ENCODE results near the gene STX18. TPM values are rescaled to one million over a fixed set of nuclear protein-coding genes. Genes with fewer than 3 reads are reported as not detected.

Gene STX18
- total RNA-seq, 2 experiments from 2014 or later = 25.6 to 26.5 TPM

- H3K36me3 Mint-ChIP-seq = peaks cover 6% of the 10 kb centered on the region
- H3K27me3 Mint-ChIP-seq = no peaks in the 10 kb centered on the region
- no peak overlapping the region for H3K4me3 Mint-ChIP-seq
- no peak for ATAC-seq
- CTCF ChIA-PET = no interaction called here
- DNase-seq = no peak
- H3K27ac Mint-ChIP-seq = no peak overlapping the region
- peaks cover 10% of the 10 kb centered on the region for H3K4me1 Mint-ChIP-seq
- no peaks in the 10 kb centered on the region for H3K9me3 Mint-ChIP-seq (ENCODE audit: low read depth)
These were observed 120.5 kb downstream of the STX18 start for GRCh38 chr4:4421356-4421755.

- CTCF ChIA-PET = no interaction called here
- H3K9me3 Mint-ChIP-seq (ENCODE audit: low read depth) = no peaks in the 10 kb centered on the region
- no peak overlapping the region for H3K4me3 Mint-ChIP-seq
- H3K27me3 Mint-ChIP-seq = no peaks in the 10 kb centered on the region
- H3K36me3 Mint-ChIP-seq = peaks cover 8% of the 10 kb centered on the region
- no peak overlapping the region for H3K27ac Mint-ChIP-seq
- H3K4me1 Mint-ChIP-seq = peaks cover 10% of the 10 kb centered on the region
- DNase-seq = no peak
- no peak for ATAC-seq
These were observed 121.4 kb downstream of the STX18 start for GRCh38 chr4:4420421-4420820.

GRCh38 chr4:4419896-4420295 lies 122.0 kb downstream of the STX18 start:
- CTCF ChIA-PET = no interaction called here
- DNase-seq = no peak
- H3K36me3 Mint-ChIP-seq = peaks cover 8% of the 10 kb centered on the region
- H3K4me3 Mint-ChIP-seq = no peak overlapping the region
- no peak overlapping the region for H3K27ac Mint-ChIP-seq
- H3K9me3 Mint-ChIP-seq (ENCODE audit: low read depth) = no peaks in the 10 kb centered on the region
- ATAC-seq = no peak
- peaks cover 10% of the 10 kb centered on the region for H3K4me1 Mint-ChIP-seq
- no peaks in the 10 kb centered on the region for H3K27me3 Mint-ChIP-seq

GRCh38 chr4:4418676-4419390 lies 123.0 kb downstream of the STX18 start:
- Mint-ChIP-seq H3K27ac (peak overlapping the region; percentile 11), H3K27me3 (no peaks in the 10 kb centered on the region), H3K36me3 (peaks cover 9% of the 10 kb centered on the region), H3K4me3 (no peak overlapping the region), H3K4me1 (peaks cover 10% of the 10 kb centered on the region), H3K9me3 (ENCODE audit: low read depth) (no peaks in the 10 kb centered on the region)
- DNase-seq (no peak), ATAC-seq (no peak)
- CTCF ChIA-PET = no interaction called here

- no peaks in the 10 kb centered on the region for H3K27me3 Mint-ChIP-seq
- ATAC-seq (no peak), DNase-seq (no peak)
- peaks cover 9% of the 10 kb centered on the region for H3K36me3 Mint-ChIP-seq
- CTCF ChIA-PET = no interaction called here
- no peak overlapping the region for H3K27ac Mint-ChIP-seq
- no peak overlapping the region for H3K4me3 Mint-ChIP-seq
- H3K9me3 Mint-ChIP-seq (ENCODE audit: low read depth) = no peaks in the 10 kb centered on the region
- peaks cover 10% of the 10 kb centered on the region for H3K4me1 Mint-ChIP-seq
These were observed 124.0 kb downstream of the STX18 start for GRCh38 chr4:4417886-4418285.

- CTCF ChIA-PET = no interaction called here
- H3K36me3 Mint-ChIP-seq = peaks cover 9% of the 10 kb centered on the region
- ATAC-seq (no peak), DNase-seq (no peak)
- peaks cover 10% of the 10 kb centered on the region for H3K4me1 Mint-ChIP-seq
- no peak overlapping the region for H3K27ac Mint-ChIP-seq
- no peaks in the 10 kb centered on the region for H3K9me3 Mint-ChIP-seq (ENCODE audit: low read depth)
- H3K4me3 Mint-ChIP-seq = no peak overlapping the region
- H3K27me3 Mint-ChIP-seq = no peaks in the 10 kb centered on the region
These were observed 124.9 kb downstream of the STX18 start for GRCh38 chr4:4416981-4417380.

- H3K36me3 Mint-ChIP-seq = peaks cover 9% of the 10 kb centered on the region
- H3K27ac Mint-ChIP-seq = no peak overlapping the region
- CTCF ChIA-PET = no interaction called here
- H3K4me1 Mint-ChIP-seq = peaks cover 10% of the 10 kb centered on the region
- DNase-seq (no peak), ATAC-seq (no peak)
- H3K27me3 Mint-ChIP-seq = no peaks in the 10 kb centered on the region
- H3K4me3 Mint-ChIP-seq = no peak overlapping the region
- H3K9me3 Mint-ChIP-seq (ENCODE audit: low read depth) = no peaks in the 10 kb centered on the region
These were observed 125.7 kb downstream of the STX18 start for GRCh38 chr4:4415806-4416805.

- no peak for DNase-seq
- ATAC-seq = no peak
- Mint-ChIP-seq H3K4me1 (peaks cover 10% of the 10 kb centered on the region), H3K27me3 (no peaks in the 10 kb centered on the region), H3K4me3 (no peak overlapping the region), H3K27ac (no peak overlapping the region), H3K9me3 (ENCODE audit: low read depth) (no peaks in the 10 kb centered on the region), H3K36me3 (peaks cover 8% of the 10 kb centered on the region)
- CTCF ChIA-PET = no interaction called here
These were observed 126.6 kb downstream of the STX18 start for GRCh38 chr4:4415107-4415805.

- CTCF ChIA-PET = no interaction called here
- Mint-ChIP-seq H3K9me3 (ENCODE audit: low read depth) (no peaks in the 10 kb centered on the region), H3K36me3 (peaks cover 4% of the 10 kb centered on the region), H3K27ac (no peak overlapping the region), H3K4me1 (peaks cover 4% of the 10 kb centered on the region), H3K4me3 (no peak overlapping the region), H3K27me3 (no peaks in the 10 kb centered on the region)
- DNase-seq (no peak), ATAC-seq (no peak)
These were observed 128.0 kb downstream of the STX18 start for GRCh38 chr4:4413806-4414205.

- CTCF ChIA-PET = no interaction called here
- Mint-ChIP-seq H3K36me3 (peaks cover 4% of the 10 kb centered on the region), H3K4me1 (no peaks in the 10 kb centered on the region)
These were observed 128.5 kb downstream of the STX18 start for GRCh38 chr4:4413373-4413725.

GRCh38 chr4:4412641-4413372 lies 129.0 kb downstream of the STX18 start:
- DNase-seq = no peak
- no peak overlapping the region for H3K27ac Mint-ChIP-seq
- CTCF ChIA-PET = interaction anchor here (2.8 kb wide), 1 partner anchor 18 kb away, joined by 6 read pairs; no protein-coding TSS in a partner anchor
- no peaks in the 10 kb centered on the region for H3K27me3 Mint-ChIP-seq
- H3K4me3 Mint-ChIP-seq = no peak overlapping the region
- no peaks in the 10 kb centered on the region for H3K4me1 Mint-ChIP-seq
- H3K36me3 Mint-ChIP-seq = peaks cover 4% of the 10 kb centered on the region
- no peaks in the 10 kb centered on the region for H3K9me3 Mint-ChIP-seq (ENCODE audit: low read depth)
- no peak for ATAC-seq

More at GRCh38 chr4:4413373-4413725, 128.5 kb downstream of the STX18 start:
- Mint-ChIP-seq H3K27me3 (no peaks in the 10 kb centered on the region), H3K9me3 (ENCODE audit: low read depth) (no peaks in the 10 kb centered on the region), H3K4me3 (no peak overlapping the region), H3K27ac (no peak overlapping the region)
- no peak for DNase-seq
- ATAC-seq = no peak

GRCh38 chr4:4411906-4412305 lies 129.9 kb downstream of the STX18 start:
- no peak for ATAC-seq
- H3K27me3 Mint-ChIP-seq = no peaks in the 10 kb centered on the region
- CTCF ChIA-PET = interaction anchor here (2.8 kb wide), 1 partner anchor 19 kb away, joined by 6 read pairs; no protein-coding TSS in a partner anchor

GRCh38 chr4:4410271-4410670 lies 131.6 kb downstream of the STX18 start:
- no peaks in the 10 kb centered on the region for H3K9me3 Mint-ChIP-seq (ENCODE audit: low read depth)
- no peaks in the 10 kb centered on the region for H3K4me1 Mint-ChIP-seq
- H3K4me3 Mint-ChIP-seq = no peak overlapping the region
- DNase-seq (no peak), ATAC-seq (no peak)
- CTCF ChIA-PET = interaction anchor here (2.8 kb wide), 1 partner anchor 20 kb away, joined by 6 read pairs; no protein-coding TSS in a partner anchor
- H3K27me3 Mint-ChIP-seq = no peaks in the 10 kb centered on the region
- peaks cover 1% of the 10 kb centered on the region for H3K36me3 Mint-ChIP-seq
- H3K27ac Mint-ChIP-seq = no peak overlapping the region

More at GRCh38 chr4:4411906-4412305, 129.9 kb downstream of the STX18 start:
- Mint-ChIP-seq H3K4me3 (no peak overlapping the region), H3K36me3 (peaks cover 4% of the 10 kb centered on the region), H3K4me1 (no peaks in the 10 kb centered on the region), H3K9me3 (ENCODE audit: low read depth) (no peaks in the 10 kb centered on the region), H3K27ac (no peak overlapping the region)
- no peak for DNase-seq

Data from activated CD8-positive, alpha-beta memory T cell treated with anti-CD3 and anti-CD28 coated beads, Interleukin-2, amount 10 ng/mL, durations not matched to agents 7 days and 5 days (primary cell).